OCI-LY7 (cell line): ENCODE measurements around the gene TRAM2. TPM values are rescaled to one million over a fixed set of nuclear protein-coding genes. Genes with fewer than 3 reads are reported as not detected.

ENCODE experiments used
- BruUV-seq: library from RNA; stranded (reverse); fragments of 400-500 nt; replicated peaks from 2 replicates; lab custom pipeline; 2021; lab: Mats Ljungman, UMichigan
- CTCF ChIA-PET: fragments of 300-600 bp; sonication (Branson Sonifier 250); formaldehyde crosslinking; loops from one replicate; lab custom pipeline; 2022; ENCODE audit warnings: antibody characterized with exemption; ENCODE audit not compliant: unreplicated experiment; lab: Charles Lee
- POLR2A ChIA-PET: fragments of 300-600 bp; sonication (Branson Sonifier 250); formaldehyde crosslinking; loops from one replicate; lab custom pipeline; 2022; ENCODE audit warnings: antibody characterized with exemption; lab: Charles Lee
- DNase-seq: peaks from one replicate; pipeline ENCODE4 v3.0.0-alpha.2; 2015; ENCODE audit warnings: low spot score
- H2AFZ ChIP-seq: fragments of 200-600 bp; sonication (generic), shearing (Covaris generic); 2 replicates; pipeline ENCODE4 v1.6.1; 2014; ENCODE audit warnings: mild to moderate bottlenecking, antibody characterized with exemption, low read length, moderate library complexity
- H3K27ac ChIP-seq: fragments of 200-600 bp; sonication (generic); 2 replicates; pipeline ENCODE4 v1.5.1; 2014; ENCODE audit warnings: mixed run types, low read depth, mild to moderate bottlenecking, moderate library complexity, low read length, inconsistent platforms; ENCODE audit not compliant: poor library complexity, severe bottlenecking
- H3K36me3 ChIP-seq: fragments of 200-600 bp; sonication (generic); 2 replicates; pipeline ENCODE4 v1.6.1; 2014; ENCODE audit warnings: mild to moderate bottlenecking, antibody characterized with exemption, low read length, moderate library complexity, mixed read lengths; ENCODE audit not compliant: insufficient read depth
- H3K4me1 ChIP-seq: fragments of 200-600 bp; sonication (generic); 2 replicates; pipeline ENCODE4 v1.5.1; 2014; ENCODE audit warnings: mild to moderate bottlenecking, low read length; ENCODE audit not compliant: insufficient read depth, poor library complexity, severe bottlenecking
- H3K4me2 ChIP-seq: fragments of 200-600 bp; sonication (generic); 2 replicates; pipeline ENCODE4 v1.6.1; 2014; ENCODE audit warnings: mild to moderate bottlenecking, low read length
- H3K4me3 ChIP-seq: fragments of 200-600 bp; sonication (generic); 2 replicates; pipeline ENCODE4 v1.5.1; 2014; ENCODE audit warnings: mild to moderate bottlenecking, low read depth, low read length; ENCODE audit not compliant: poor library complexity, severe bottlenecking
- H3K79me2 ChIP-seq: fragments of 200-600 bp; sonication (generic); 2 replicates; pipeline ENCODE4 v1.6.1; 2016; ENCODE audit warnings: low read depth, mild to moderate bottlenecking, low read length, moderate library complexity, mixed read lengths; ENCODE audit not compliant: insufficient read depth
- H3K9me2 ChIP-seq: fragments of 200-600 bp; sonication (generic); 2 replicates; pipeline ENCODE4 v1.6.1; 2016; ENCODE audit warnings: mild to moderate bottlenecking, low read length, mixed read lengths; ENCODE audit not compliant: insufficient read depth
- H3K9me3 ChIP-seq: fragments of 200-600 bp; sonication (generic); 2 replicates; pipeline ENCODE4 v1.6.1; 2014; ENCODE audit warnings: mild to moderate bottlenecking, mixed run types, low read length, mixed read lengths
- H4K20me1 ChIP-seq: fragments of 200-600 bp; sonication (generic); 2 replicates; pipeline ENCODE4 v1.6.1; 2014; ENCODE audit warnings: mild to moderate bottlenecking, antibody characterized with exemption, low read length, moderate library complexity, mixed read lengths; ENCODE audit not compliant: insufficient read depth
- EZH2phosphoT487 ChIP-seq: fragments of 200-600 bp; sonication (generic); IDR thresholded peaks from 2 replicates; pipeline ENCODE4 v1.6.1; 2018; ENCODE audit warnings: low read depth, borderline replicate concordance, mild to moderate bottlenecking, mixed run types, antibody characterized with exemption, low read length, moderate library complexity, mixed read lengths
- intact Hi-C: fragments of 100-400 bp; cut with micrococcal nuclease; formaldehyde crosslinking; loops from one replicate; pipeline ENCODE4 v1.10.0; 2022; ENCODE audit not compliant: unreplicated experiment
- total RNA-seq, 2 experiments: library from RNA; depleted of rRNA in 1 of 2; stranded (reverse); fragments of >200 nt in 1 of 2; shearing (Covaris generic) in 1 of 2; gene quantifications; 2 replicates each; pipeline ENCODE4 v1.2.3, GENCODE V29; 2014 to 2022
- TF ChIP-seq, protein P1 (sequence below): fragments of 200-600 bp; sonication (generic); conservative IDR thresholded peaks from 2 replicates; pipeline ENCODE4 v1.5.1; 2014; ENCODE audit warnings: mild to moderate bottlenecking, antibody characterized with exemption, low read length, moderate library complexity, mixed read lengths

Gene TRAM2
- total RNA-seq, 2 experiments from 2014 or later: 19.3 to 38.2 TPM

DNA sequence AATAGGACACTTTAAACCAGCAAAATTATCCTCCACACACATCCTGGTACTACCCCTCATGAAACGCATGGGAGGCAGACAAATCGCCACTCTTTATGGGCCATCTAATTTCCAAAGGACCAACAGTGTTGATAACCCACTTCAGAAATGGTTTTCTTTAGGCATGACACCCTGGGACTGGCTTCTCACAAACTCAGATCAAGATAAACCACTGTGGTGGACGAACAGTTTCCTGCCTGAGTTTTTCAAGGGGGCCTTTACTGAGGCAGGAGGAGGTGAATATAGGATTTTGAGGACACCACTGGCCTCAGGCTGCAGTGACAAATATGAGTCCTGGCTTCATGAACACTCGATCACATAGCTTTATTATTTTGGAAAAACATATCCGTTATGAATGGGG is 26.0 kb downstream of the TRAM2 start:
- intact Hi-C loops: no loop called here
- H3K79me2 ChIP-seq: peaks cover 80% of the 10 kb centered on the region
- peak overlapping the region; percentile 71; the same call in 1 of the 2 replicates for H3K4me2 ChIP-seq
- TF ChIP-seq, protein P1, sequence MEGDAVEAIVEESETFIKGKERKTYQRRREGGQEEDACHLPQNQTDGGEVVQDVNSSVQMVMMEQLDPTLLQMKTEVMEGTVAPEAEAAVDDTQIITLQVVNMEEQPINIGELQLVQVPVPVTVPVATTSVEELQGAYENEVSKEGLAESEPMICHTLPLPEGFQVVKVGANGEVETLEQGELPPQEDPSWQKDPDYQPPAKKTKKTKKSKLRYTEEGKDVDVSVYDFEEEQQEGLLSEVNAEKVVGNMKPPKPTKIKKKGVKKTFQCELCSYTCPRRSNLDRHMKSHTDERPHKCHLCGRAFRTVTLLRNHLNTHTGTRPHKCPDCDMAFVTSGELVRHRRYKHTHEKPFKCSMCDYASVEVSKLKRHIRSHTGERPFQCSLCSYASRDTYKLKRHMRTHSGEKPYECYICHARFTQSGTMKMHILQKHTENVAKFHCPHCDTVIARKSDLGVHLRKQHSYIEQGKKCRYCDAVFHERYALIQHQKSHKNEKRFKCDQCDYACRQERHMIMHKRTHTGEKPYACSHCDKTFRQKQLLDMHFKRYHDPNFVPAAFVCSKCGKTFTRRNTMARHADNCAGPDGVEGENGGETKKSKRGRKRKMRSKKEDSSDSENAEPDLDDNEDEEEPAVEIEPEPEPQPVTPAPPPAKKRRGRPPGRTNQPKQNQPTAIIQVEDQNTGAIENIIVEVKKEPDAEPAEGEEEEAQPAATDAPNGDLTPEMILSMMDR: no peak
- no peak for TF ChIP-seq EZH2phosphoT487
- H3K4me3 ChIP-seq: no peak overlapping the region
- H3K4me1 ChIP-seq: peaks cover 75% of the 10 kb centered on the region
- peaks cover 5% of the 10 kb centered on the region; the same call in 1 of the 2 replicates for H4K20me1 ChIP-seq
- POLR2A ChIA-PET: interaction anchor here (0.7 to 5.3 kb wide), 5 partner anchors 12 to 130 kb away, joined by 3 to 72 read pairs (median 5); no protein-coding TSS in a partner anchor
- no TSS peak for BruUV-seq
- no peak overlapping the region for H2AFZ ChIP-seq
- H3K9me3 ChIP-seq: no peaks in the 10 kb centered on the region
- peaks cover 8% of the 10 kb centered on the region; the same call in 1 of the 2 replicates for H3K36me3 ChIP-seq
- no peak for DNase-seq
- H3K9me2 ChIP-seq: no peaks in the 10 kb centered on the region
- CTCF ChIA-PET: interaction anchor here (1.5 to 1.7 kb wide), 2 partner anchors 11 to 13 kb away, joined by 4 to 5 read pairs; no protein-coding TSS in a partner anchor
- no peak overlapping the region for H3K27ac ChIP-seq

DNA sequence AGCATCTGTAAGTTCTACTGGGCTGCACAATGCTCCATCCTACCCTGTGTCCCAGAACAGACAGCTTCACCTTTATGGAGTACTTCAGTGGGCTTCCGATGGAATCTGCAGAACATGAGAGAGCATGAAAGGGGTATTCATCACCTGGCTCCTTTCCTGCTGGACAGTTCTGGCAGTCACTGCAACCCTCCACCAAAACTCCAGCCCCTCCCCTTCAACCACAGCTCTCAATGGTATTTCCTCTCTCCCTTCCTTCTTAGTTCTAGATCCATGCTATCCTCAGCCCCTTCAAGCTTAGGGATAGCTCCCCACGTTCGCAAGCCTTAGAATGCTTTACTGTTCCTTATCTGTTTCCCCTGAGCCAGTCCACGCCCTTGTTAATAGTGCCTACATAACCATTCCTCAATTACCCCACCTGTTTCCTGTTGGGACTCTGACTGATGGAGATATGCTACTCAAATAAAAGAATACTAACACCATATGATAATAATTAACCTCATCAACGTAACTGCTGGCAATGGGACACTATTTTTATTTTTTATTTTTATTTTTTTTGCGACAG is 26.8 kb downstream of the TRAM2 start:
- CTCF ChIA-PET: interaction anchor here (1.4 to 1.7 kb wide), 4 partner anchors 10 to 267 kb away, joined by 3 to 5 read pairs (median 4); no protein-coding TSS in a partner anchor
- H3K4me2 ChIP-seq: 0 out of 2 replicates have a peak overlapping the region, but pooled peaks have one; percentile 1

More for the DNA sequence above, 26.8 kb downstream of the TRAM2 start:
- H3K9me3 ChIP-seq: no peaks in the 10 kb centered on the region
- peaks cover 80% of the 10 kb centered on the region for H3K79me2 ChIP-seq
- H3K36me3 ChIP-seq: peaks cover 8% of the 10 kb centered on the region; the same call in 1 of the 2 replicates
- no TSS peak for BruUV-seq
- peaks cover 7% of the 10 kb centered on the region; the same call in 1 of the 2 replicates for H4K20me1 ChIP-seq
- no peak overlapping the region for H3K4me3 ChIP-seq
- no peak overlapping the region for H3K27ac ChIP-seq
- no peak for TF ChIP-seq EZH2phosphoT487
- TF ChIP-seq, protein P1: no peak
- DNase-seq: no peak
- H2AFZ ChIP-seq: no peak overlapping the region
- H3K9me2 ChIP-seq: no peaks in the 10 kb centered on the region
- POLR2A ChIA-PET: interaction anchor here (0.7 to 5.3 kb wide), 6 partner anchors 11 to 67 kb away, joined by 3 to 72 read pairs (median 4); no protein-coding TSS in a partner anchor
- intact Hi-C loops: no loop called here
- H3K4me1 ChIP-seq: peaks cover 73% of the 10 kb centered on the region
